HEK293 (cell line): ENCODE data around the gene SCAMP2.

Experiments used
- CTCF ChIA-PET: fragments of 350-600 bp; formaldehyde crosslinking; extraction: SDS; loops from one replicate; lab custom pipeline; 2021; ENCODE audit warnings: antibody characterized with exemption; lab: Yijun Ruan, JAX
- POLR2A ChIA-PET: fragments of 300-600 bp; formaldehyde crosslinking; extraction: SDS; loops from one replicate; lab custom pipeline; 2020; ENCODE audit warnings: antibody characterized with exemption, inconsistent platforms; lab: Yijun Ruan, JAX
- H3K27ac ChIP-seq: fragments of 200-500 bp; sonication (Bioruptor generic); 2 replicates; pipeline ENCODE4 v1.5.1; 2014; ENCODE audit warnings: low read depth, low read length, control low read depth, inconsistent platforms; ENCODE audit errors: extremely low read depth
- H3K36me3 ChIP-seq, 2 experiments: fragments of 200-500 bp in 1 of 2; sonication (Bioruptor generic) in 1 of 2; 1 replicate in 1 of 2; 2 replicates in 1 of 2; pipeline ENCODE4 v1.5.1; 2014 to 2017; ENCODE audit warnings: inconsistent platforms in 2 of 2, low read length in 2 of 2; ENCODE audit not compliant: control insufficient read depth in 2 of 2, insufficient read depth in 1 of 2
- H3K4me1 ChIP-seq: fragments of 200-500 bp; sonication (Bioruptor generic); 2 replicates; pipeline ENCODE4 v1.5.1; 2014; ENCODE audit warnings: mild to moderate bottlenecking, low read length, inconsistent platforms; ENCODE audit not compliant: control insufficient read depth, insufficient read depth
- H3K4me3 ChIP-seq: 2 replicates; pipeline ENCODE4 v1.5.1; 2011; ENCODE audit warnings: low read depth, mild to moderate bottlenecking, control low read depth, low read length, moderate library complexity
- H3K9me3 ChIP-seq: fragments of 200-500 bp; sonication (Bioruptor generic); 2 replicates; pipeline ENCODE4 v1.5.1; 2014; ENCODE audit warnings: low read depth, low read length, inconsistent platforms; ENCODE audit not compliant: control insufficient read depth, insufficient read depth
- BCL11B ChIP-seq: fragments of 450-650 bp; formaldehyde crosslinking; IDR thresholded peaks from 2 replicates; pipeline ENCODE4 v1.5.1; 2016; ENCODE audit warnings: low read depth, missing biosample characterization, missing genetic modification characterization
- FEZF1 ChIP-seq: fragments of 450-650 bp; formaldehyde crosslinking; IDR thresholded peaks from 2 replicates; pipeline ENCODE4 v1.5.1; 2016; ENCODE audit warnings: missing biosample characterization, missing genetic modification characterization
- GLI2 ChIP-seq: fragments of 450-650 bp; formaldehyde crosslinking; IDR thresholded peaks from 2 replicates; pipeline ENCODE4; 2017; ENCODE audit warnings: missing biosample characterization, missing genetic modification characterization, low read depth, borderline replicate concordance
- MYNN ChIP-seq: fragments of 450-650 bp; formaldehyde crosslinking; IDR thresholded peaks from 2 replicates; pipeline ENCODE4 v1.5.1; 2016; ENCODE audit warnings: missing biosample characterization, missing genetic modification characterization, borderline replicate concordance
- ZBTB7A ChIP-seq: fragments of 450-650 bp; formaldehyde crosslinking; IDR thresholded peaks from 2 replicates; pipeline ENCODE4 v1.5.1; 2016; ENCODE audit warnings: low read depth, missing biosample characterization, missing genetic modification characterization
- ZFHX2 ChIP-seq: fragments of 450-650 bp; formaldehyde crosslinking; conservative IDR thresholded peaks from 2 replicates; pipeline ENCODE4 v1.5.1; 2016; ENCODE audit warnings: missing biosample characterization, missing genetic modification characterization
- ZNF132 ChIP-seq: fragments of 450-650 bp; formaldehyde crosslinking; IDR thresholded peaks from 2 replicates; pipeline ENCODE4 v1.5.1; 2017; ENCODE audit warnings: missing biosample characterization, missing genetic modification characterization, borderline replicate concordance
- ZNF19 ChIP-seq: fragments of 450-650 bp; formaldehyde crosslinking; IDR thresholded peaks from 2 replicates; pipeline ENCODE4; 2016; ENCODE audit warnings: missing biosample characterization, missing genetic modification characterization, low read depth
- ZNF274 ChIP-seq, 2 experiments: fragments of 200-500 bp in 1 of 2; fragments of 450-650 bp in 1 of 2; sonication (Bioruptor generic) in 1 of 2; formaldehyde crosslinking in 1 of 2; IDR thresholded peaks; 2 replicates each; pipeline versions ENCODE4 v1.5.1 to v1.6.1; 2014 to 2016; ENCODE audit warnings: borderline replicate concordance in 1 of 2, inconsistent platforms in 1 of 2, low read length in 1 of 2, missing biosample characterization in 1 of 2, missing genetic modification characterization in 1 of 2
- ZNF529 ChIP-seq: fragments of 450-650 bp; formaldehyde crosslinking; IDR thresholded peaks from 2 replicates; pipeline ENCODE4 v1.5.1; 2017; ENCODE audit warnings: missing genetic modification characterization, missing biosample characterization; ENCODE audit not compliant: insufficient replicate concordance
- ZNF623 ChIP-seq: fragments of 450-650 bp; formaldehyde crosslinking; IDR thresholded peaks from 2 replicates; pipeline ENCODE4 v1.5.1; 2016; ENCODE audit warnings: missing biosample characterization, missing genetic modification characterization
- ZNF677 ChIP-seq: fragments of 450-650 bp; IDR thresholded peaks from 2 replicates; pipeline ENCODE4 v1.5.0; 2018; ENCODE audit warnings: missing biosample characterization, mild to moderate bottlenecking, missing genetic modification characterization, moderate library complexity
- TF ChIP-seq, protein P1 (sequence below): fragments of 450-650 bp; formaldehyde crosslinking; IDR thresholded peaks from 2 replicates; pipeline ENCODE4 v1.5.1; 2016; ENCODE audit warnings: missing biosample characterization, missing genetic modification characterization
- TF ChIP-seq, protein P2 (sequence below): fragments of 450-650 bp; formaldehyde crosslinking; IDR thresholded peaks from 2 replicates; pipeline ENCODE4 v1.5.1; 2017; ENCODE audit warnings: missing biosample characterization, missing genetic modification characterization
- TF ChIP-seq, protein P3 (sequence below): fragments of 450-650 bp; formaldehyde crosslinking; IDR thresholded peaks from 2 replicates; pipeline ENCODE4 v1.5.1; 2016; ENCODE audit warnings: missing biosample characterization, missing genetic modification characterization, borderline replicate concordance

The SCAMP2 gene

DNA sequence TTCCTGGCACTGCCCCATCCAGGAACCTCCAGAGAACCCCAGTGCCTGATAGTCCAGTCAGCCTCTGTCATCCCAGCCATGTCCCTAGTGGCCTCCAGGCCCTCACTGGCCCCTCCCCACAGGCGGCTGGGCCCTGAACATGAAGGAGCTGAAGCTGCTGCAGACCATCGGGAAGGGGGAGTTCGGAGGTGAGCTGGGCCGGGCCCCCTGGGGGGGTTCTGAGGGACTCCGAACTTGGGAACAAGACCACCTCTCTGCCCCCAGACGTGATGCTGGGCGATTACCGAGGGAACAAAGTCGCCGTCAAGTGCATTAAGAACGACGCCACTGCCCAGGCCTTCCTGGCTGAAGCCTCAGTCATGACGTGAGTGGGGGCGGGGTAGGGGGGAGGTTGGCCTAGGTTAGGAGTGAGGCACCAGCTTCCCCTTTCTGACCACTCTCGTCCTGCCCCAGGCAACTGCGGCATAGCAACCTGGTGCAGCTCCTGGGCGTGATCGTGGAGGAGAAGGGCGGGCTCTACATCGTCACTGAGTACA, 72.5 kb downstream of the SCAMP2 start:
- no peaks in the 10 kb centered on the region for H3K4me1 ChIP-seq
- CTCF ChIA-PET, result interaction anchor here (0.6 to 25.7 kb wide), 16 partner anchors 9 to 166 kb away, joined by 3 to 649 read pairs (median 4); partner anchors contain the start of gene CSK
- TF ChIP-seq BCL11B (tag by site-specific recombination) (no peak), ZNF274 (IDR thresholded peaks at IDR 0.05; ENCODE audit: low read length) (no peak), ZNF274 (tag by site-specific recombination; IDR thresholded peaks at IDR 0.05; ENCODE audit: borderline replicate concordance) (no peak), MYNN (tag by site-specific recombination) (no peak), ZNF529 (tag by site-specific recombination) (no peak), ZNF623 (tag by site-specific recombination) (no peak), ZBTB7A (tag by site-specific recombination) (no peak), ZNF19 (tag by site-specific recombination) (no peak), FEZF1 (tag by site-specific recombination) (no peak), ZNF132 (no peak), GLI2 (tag by site-specific recombination) (no peak), ZNF677 (tag by site-specific recombination) (no peak), ZFHX2 (tag by site-specific recombination) (no peak)
- TF ChIP-seq, protein P1, sequence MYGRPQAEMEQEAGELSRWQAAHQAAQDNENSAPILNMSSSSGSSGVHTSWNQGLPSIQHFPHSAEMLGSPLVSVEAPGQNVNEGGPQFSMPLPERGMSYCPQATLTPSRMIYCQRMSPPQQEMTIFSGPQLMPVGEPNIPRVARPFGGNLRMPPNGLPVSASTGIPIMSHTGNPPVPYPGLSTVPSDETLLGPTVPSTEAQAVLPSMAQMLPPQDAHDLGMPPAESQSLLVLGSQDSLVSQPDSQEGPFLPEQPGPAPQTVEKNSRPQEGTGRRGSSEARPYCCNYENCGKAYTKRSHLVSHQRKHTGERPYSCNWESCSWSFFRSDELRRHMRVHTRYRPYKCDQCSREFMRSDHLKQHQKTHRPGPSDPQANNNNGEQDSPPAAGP (tag by site-specific recombination), result no peak
- TF ChIP-seq, protein P2, sequence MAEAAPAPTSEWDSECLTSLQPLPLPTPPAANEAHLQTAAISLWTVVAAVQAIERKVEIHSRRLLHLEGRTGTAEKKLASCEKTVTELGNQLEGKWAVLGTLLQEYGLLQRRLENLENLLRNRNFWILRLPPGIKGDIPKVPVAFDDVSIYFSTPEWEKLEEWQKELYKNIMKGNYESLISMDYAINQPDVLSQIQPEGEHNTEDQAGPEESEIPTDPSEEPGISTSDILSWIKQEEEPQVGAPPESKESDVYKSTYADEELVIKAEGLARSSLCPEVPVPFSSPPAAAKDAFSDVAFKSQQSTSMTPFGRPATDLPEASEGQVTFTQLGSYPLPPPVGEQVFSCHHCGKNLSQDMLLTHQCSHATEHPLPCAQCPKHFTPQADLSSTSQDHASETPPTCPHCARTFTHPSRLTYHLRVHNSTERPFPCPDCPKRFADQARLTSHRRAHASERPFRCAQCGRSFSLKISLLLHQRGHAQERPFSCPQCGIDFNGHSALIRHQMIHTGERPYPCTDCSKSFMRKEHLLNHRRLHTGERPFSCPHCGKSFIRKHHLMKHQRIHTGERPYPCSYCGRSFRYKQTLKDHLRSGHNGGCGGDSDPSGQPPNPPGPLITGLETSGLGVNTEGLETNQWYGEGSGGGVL (tag by site-specific recombination), result no peak
- TF ChIP-seq, protein P3, sequence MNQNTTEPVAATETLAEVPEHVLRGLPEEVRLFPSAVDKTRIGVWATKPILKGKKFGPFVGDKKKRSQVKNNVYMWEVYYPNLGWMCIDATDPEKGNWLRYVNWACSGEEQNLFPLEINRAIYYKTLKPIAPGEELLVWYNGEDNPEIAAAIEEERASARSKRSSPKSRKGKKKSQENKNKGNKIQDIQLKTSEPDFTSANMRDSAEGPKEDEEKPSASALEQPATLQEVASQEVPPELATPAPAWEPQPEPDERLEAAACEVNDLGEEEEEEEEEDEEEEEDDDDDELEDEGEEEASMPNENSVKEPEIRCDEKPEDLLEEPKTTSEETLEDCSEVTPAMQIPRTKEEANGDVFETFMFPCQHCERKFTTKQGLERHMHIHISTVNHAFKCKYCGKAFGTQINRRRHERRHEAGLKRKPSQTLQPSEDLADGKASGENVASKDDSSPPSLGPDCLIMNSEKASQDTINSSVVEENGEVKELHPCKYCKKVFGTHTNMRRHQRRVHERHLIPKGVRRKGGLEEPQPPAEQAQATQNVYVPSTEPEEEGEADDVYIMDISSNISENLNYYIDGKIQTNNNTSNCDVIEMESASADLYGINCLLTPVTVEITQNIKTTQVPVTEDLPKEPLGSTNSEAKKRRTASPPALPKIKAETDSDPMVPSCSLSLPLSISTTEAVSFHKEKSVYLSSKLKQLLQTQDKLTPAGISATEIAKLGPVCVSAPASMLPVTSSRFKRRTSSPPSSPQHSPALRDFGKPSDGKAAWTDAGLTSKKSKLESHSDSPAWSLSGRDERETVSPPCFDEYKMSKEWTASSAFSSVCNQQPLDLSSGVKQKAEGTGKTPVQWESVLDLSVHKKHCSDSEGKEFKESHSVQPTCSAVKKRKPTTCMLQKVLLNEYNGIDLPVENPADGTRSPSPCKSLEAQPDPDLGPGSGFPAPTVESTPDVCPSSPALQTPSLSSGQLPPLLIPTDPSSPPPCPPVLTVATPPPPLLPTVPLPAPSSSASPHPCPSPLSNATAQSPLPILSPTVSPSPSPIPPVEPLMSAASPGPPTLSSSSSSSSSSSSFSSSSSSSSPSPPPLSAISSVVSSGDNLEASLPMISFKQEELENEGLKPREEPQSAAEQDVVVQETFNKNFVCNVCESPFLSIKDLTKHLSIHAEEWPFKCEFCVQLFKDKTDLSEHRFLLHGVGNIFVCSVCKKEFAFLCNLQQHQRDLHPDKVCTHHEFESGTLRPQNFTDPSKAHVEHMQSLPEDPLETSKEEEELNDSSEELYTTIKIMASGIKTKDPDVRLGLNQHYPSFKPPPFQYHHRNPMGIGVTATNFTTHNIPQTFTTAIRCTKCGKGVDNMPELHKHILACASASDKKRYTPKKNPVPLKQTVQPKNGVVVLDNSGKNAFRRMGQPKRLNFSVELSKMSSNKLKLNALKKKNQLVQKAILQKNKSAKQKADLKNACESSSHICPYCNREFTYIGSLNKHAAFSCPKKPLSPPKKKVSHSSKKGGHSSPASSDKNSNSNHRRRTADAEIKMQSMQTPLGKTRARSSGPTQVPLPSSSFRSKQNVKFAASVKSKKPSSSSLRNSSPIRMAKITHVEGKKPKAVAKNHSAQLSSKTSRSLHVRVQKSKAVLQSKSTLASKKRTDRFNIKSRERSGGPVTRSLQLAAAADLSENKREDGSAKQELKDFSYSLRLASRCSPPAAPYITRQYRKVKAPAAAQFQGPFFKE, result no peak
- H3K4me3 ChIP-seq, result no peak overlapping the region
- no peak overlapping the region for H3K27ac ChIP-seq
- POLR2A ChIA-PET, result no interaction called here
- H3K9me3 ChIP-seq, result no peaks in the 10 kb centered on the region
- H3K36me3 ChIP-seq, result peaks cover 17 to 66% of the 10 kb centered on the region in 2 experiments; a peak in 2 of 3 replicates
